HG03280 (cell line): ENCODE measurements around the gene HOXC13.

Experiments used
- ATAC-seq: cut with Tn5 transposase; IDR thresholded peaks from one replicate; pipeline ENCODE4 v1.9.1; 2021; ENCODE audit warnings: mild to moderate bottlenecking, moderate library complexity; ENCODE audit not compliant: unreplicated experiment

The HOXC13 gene, protein sequence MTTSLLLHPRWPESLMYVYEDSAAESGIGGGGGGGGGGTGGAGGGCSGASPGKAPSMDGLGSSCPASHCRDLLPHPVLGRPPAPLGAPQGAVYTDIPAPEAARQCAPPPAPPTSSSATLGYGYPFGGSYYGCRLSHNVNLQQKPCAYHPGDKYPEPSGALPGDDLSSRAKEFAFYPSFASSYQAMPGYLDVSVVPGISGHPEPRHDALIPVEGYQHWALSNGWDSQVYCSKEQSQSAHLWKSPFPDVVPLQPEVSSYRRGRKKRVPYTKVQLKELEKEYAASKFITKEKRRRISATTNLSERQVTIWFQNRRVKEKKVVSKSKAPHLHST

DNA sequence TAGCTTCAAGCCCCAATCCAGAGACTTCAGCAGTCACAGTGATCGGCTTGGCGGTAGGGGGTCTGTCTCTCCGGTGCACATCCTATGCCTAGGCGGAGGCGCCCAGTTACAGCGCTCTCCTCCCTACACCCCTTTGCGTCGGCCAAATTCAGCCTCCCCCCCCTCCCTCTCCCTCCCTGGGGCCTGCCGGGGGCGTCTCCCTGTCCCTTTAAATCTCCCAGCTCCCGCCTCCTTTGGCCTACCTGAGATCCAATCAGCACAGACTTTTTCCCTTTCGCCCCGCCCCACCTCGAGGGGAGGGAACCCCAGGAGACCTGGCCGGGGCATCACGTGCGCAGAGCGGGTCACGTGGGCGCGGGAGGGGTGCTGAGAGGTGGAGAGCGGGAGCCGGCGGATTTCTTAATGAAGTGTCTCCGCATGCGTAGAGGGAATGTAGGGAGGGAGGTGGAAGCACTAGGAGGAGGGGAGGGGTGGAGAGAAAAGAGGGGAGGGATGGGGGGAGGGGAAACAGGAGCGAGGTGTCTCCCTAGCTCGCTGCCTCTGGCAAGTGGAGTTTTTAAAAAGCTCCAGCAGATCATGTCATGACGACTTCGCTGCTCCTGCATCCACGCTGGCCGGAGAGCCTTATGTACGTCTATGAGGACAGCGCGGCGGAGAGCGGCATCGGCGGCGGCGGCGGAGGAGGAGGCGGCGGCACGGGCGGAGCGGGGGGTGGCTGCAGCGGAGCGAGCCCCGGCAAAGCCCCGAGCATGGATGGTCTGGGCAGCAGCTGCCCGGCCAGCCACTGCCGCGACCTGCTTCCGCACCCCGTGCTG lies at the start of gene HOXC13:
Gene HOXC13 (plus strand): TSS at position 506 of the 815 bp plus-strand sequence. CDS start 76 bp downstream, at position 582.
- no peak for ATAC-seq

DNA sequence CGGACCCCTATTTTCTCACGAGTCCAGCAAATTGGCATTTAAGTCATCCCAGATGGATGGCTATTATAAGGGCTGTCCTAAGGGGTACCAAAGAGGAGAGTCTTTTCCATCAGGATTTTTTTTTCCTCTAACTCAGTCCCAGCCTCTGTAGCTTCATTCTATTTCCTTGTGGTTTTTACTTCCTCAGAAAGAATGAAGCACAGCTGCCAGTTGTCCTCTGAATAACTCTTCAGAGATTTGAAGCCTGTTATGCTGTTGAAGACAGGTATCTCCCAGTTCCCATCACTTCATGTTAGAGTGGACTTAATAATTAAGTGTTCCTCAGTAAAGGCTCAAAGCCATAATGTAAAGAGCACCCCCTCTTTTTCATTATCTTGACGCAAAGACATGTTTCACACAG lies 48.5 kb upstream of the HOXC13 start:
- no peak for ATAC-seq

DNA sequence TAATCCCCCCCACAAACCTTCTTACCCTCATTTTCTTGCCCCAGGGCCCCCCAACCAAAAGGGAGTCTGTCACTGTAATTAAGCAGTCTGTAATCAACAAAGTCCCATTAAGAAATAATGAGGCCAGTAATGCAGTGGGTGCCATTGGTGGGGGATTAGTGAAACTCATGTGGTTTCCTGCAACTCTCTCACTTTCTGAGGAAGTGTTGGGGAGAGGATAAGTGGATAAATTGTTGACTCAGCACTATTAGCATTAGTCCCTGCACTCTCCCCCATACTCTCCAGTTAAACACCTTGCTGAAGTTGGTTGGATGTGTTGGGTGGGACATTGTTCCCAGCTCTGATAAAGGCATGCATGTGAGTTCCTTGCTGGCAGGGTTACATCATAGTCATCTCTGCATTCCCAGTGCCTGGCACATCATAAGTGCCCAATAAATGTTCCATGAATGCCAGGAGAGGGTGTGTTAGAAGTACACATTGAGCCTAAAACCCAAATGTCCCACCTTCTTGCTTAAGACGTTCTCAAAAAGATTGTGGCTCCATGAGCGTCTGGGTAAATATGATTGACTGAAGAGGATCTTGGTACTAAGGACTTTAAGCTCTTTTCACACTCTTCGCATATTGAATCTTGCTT lies 45.8 kb upstream of the HOXC13 start:
- ATAC-seq, result no peak

DNA sequence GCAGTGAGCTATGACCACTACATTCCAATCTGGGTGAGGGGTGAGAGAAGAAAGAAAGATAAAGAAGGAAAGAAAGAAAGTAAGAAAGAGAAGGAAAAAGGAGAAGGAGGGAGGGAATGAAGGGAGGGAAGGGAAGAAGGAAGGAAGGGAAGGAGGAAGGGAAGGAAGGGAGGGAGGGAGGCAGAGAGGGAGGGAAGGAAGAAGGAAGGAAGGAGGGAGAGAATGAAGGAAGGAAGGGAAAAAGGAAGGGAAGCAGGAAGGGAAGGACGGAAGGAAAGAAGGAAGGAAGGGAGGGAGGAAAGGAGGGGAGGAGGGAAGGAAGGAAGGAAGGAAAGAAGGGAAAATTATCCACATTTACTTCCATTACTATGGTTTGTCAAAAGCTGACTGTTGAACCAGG lies 39.4 kb upstream of the HOXC13 start:
- no peak for ATAC-seq

DNA sequence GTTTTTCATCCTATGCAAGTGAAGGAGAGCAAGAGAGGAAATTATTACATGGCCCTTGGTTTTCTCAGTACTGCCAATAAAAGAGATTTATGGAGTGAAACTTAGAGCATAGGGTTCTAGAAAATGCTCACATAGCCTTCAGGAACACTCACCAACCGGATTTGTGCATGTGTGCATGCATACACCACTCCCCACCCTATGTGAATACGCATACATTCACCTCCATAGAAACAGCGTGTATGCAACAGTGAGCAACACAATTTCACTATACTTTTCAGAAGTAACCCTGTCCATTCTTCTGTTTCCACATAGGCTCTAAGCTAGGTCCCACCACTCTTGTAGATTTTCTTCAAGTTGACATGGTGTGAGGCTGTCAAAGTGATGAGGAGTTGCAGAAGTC lies 31.5 kb upstream of the HOXC13 start:
- no peak for ATAC-seq

DNA sequence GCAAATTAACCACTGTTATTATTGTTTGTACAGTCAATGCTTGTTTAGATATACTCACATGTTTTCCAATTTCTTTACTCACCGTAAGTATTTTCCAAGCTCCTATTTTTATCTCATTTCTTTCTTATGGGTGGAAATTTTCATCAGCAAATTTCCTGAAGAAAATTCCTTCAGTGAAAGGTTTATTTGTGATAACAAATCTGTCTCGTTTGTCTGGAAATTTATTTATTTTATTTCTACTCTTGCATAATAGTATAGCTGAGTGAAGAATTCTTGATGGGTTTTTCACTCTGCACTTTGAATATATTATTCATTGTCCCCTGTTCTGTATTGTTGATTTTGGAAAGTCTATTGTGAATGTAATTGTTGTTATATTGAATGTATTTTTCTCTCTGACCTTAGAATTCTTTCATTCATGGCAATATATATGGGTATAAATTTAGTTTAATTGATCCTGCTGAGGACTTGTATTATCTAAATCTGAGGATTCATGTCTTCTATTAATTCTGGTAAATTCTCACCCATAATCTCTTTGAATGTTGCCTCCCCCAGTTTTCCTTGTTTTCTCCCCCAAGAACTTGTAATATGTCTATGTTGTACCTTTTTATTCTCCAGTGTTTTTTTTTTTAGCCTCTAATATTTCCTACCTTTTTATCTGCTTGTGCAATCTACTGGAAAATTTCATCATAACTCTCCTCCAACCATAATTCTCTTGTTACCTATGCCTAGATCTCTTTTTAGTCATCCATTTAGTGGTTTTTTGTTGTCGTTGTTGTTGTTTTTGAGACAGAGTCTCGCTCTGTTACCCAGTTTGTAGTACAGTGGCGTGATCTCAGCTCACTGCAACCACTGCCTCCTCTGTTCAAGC lies 21.6 kb upstream of the HOXC13 start:
- ATAC-seq, result no peak

DNA sequence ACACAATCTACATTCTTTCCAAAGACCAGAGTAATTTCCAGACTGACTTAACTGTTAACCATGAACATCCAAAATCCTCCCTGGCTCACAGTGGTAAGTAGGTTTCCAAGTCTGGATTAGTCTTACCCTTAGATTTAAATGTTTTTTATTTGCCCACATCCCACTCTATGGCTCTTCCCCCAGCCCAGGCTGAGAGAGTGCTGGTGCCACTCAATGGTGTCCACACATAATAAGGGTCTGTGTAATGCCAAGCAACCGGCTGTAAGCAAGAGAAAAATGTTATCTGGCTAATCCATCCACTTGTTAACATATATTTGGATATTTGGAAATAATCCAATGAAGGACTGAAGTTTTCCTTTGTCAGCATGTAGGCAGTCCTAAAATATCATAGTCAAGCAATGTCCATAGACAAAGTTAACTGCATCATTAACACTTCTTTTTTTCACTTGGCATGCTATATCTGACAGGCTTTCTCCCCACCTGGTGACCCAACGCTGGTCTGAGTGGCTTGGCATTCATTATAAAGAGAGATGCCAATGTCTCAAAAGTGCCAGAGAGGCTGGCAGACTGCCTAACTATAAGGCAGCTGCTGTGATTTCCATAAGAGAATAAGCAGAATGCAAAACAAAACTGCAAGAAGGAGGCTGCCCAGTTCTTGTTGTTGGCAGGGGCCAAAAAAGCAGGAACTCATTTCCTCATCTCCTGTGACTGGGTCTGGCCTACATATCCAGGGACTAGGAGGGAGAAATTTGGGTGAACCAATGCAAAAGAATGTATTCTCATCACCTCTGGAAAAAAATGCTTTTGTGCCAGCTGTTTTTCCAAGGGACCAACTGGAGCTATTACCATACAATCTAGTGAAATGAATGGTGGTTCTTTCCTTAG lies 13.9 kb upstream of the HOXC13 start:
- no peak for ATAC-seq

DNA sequence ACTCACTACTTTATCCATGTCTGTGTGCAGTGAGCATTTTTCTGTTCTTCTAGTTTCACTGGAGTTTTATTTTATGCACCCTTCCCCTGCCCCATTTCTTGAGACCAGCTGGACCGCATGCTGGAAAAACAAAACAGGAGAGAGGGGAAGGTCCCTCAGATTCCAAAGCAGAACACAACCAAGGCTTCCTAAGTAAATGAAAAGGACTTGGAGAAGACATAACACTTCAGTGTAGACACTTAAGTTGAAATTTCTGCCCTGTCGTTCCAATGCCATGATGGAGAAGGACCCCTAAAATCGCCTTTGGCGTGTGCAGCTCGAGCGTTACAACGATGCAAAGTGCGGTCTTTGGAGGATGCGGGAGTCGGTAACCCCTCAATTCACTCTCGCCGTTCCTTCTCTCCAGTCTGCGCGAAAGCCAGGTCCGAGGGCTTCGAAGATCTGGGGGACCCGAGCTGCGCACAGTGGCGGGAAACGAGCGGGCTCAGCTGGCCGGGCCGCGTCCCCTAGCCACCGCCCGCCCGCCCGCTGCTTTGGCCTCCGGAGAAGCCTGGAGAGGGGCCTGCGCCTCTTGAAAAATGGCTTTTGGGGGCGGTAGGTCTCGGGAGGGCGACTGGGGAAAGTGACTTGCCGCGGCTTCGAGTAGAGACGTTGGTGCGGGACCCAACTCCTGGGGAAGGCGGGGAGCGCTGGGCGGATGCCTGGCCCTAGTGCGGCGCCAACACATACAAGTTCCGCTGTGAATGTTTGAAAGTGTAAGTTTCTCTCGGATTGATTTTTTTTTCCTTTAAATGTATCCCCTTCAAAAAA lies 11.2 kb upstream of the HOXC13 start:
- ATAC-seq, result no peak

DNA sequence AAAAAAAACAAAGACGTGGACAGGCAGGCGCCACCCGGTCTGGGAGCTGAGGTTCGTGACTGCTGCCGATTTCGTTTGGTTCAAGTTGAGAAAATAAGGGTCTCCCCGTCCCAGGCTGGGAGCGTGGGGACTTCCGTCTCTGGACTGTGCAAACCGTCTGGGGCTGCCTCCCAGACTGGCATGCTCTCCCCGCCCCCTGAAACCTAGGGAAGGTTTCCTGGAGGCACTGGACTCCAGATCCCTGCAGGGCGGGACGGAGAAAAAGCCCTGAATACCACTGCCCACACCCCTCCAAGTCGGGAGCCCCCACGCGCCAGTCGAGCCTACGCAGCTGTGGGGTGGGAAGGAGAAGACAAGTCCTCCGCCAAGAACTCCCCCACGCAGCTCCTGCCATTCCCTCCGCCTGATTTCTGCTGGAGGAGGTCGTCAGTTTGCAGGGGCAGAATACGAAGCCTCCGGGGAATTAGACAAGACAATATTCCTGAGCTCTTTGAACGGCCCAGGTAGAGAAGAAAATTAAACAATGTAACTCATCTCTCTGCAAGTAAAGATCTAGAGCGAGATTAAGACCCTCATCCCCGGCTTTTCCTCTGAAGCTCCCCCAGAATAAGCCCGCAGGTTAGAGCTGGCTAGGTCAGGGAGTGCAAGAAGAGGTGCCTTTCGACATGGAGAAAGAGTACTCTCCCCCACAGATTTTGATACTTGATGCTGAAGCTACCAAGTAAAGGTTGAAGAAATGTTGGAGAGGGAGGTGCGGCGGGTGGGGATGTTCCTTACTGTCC lies 10.4 kb upstream of the HOXC13 start:
- ATAC-seq, result no peak

DNA sequence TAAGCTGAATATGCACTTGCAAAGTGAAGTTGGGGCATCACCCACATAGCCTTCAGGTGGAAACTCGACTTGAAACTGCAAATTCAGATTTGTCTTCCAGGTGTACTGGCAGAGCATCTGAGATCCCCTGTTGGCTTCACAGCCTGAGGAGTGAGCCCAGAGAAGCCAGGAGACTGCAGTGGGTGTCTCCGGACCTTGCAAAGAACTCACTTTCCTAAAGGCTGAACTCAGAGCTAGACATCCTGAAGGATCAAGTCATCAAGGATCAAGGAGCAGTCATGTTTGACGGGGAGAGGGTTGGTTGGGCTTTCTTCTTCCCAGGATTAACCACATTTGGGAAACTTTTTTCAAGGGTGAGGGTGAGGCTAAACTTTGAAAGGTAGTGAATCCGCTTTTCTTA lies 9.1 kb upstream of the HOXC13 start:
- no peak for ATAC-seq

DNA sequence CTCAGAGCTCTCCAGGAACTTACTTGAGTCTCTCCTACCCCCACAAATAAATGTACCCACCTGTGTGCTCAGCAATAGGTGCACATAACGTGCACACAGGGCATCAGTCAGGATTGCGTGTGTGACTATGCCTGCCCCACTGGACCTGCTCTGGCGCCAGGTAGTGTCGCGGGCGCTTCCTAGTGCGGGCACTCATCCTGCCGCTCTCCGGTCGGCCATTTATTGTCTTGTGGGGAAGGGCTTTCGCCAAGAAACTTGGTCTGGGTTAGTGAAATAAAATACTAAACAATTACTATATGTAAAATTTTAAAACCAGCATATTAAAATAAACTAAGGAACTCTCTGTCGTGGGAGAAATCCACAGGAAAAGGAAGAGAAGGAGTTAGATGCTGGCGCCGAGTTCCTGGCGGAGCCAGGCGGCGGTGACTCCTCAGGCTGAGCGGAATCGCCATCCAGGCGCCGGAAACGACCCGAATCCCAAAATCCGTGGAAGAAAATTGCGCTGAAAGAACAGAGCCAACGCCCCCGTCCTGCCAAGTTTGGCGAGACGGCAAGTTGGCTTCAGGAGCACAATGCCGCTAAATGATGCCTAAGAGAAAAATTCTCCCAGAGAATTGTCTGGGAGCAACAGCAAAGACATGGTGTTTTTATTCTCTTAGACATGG lies 7.9 kb upstream of the HOXC13 start:
- no peak for ATAC-seq

DNA sequence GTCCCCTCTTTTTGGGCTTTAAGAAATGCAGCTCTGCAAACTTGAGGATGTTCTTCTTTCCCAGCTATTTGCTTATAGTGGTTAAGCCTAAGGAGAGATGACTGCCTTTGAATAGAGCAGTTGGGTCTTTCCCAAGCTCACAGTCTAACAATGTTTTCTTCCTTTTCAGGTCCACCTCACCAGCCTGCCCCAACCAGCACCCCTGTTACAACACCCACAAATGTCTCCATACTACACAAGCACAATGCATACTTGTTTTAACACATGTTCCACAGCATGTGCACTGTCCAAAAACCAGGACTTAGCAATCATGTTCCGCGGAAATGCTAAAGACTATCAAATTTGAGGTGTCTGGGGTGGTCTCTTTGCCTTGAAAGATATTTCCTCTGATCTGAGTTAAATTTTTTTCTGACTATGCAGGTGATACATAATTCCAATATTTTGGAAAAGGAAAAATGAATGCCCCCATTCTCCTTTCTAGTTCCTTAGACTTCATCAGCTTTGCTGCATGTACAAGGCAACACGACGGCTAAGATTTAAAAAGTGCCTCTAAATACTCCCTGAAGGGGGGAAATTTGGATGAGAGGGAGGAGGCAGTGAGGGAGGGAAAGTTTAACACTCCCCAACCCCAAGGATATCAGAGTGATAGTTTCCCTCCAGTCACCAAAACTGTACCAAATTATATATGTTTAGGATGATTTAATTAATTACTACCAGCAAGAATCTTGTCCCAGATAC lies 6.6 kb upstream of the HOXC13 start:
- no peak for ATAC-seq

DNA sequence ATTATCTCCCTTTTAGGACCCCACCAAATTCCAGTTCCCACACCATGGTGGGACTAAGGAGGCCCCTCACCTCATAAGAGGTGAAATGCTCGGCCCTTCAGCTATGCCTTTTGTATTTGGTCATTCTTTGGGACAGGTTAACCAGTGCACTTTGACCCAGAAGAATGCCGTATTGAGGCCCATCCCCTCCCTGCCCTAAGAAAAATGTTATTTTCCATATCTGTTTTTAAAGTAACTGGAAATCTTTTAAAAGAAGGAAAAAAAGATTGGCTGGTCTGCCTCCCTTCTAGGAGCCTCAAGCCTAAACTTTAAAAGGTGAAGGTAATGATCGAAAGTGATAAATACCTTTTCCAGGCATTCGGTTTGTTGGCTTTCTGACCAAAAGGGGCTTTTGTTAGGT lies 5.7 kb upstream of the HOXC13 start:
- ATAC-seq, result no peak

DNA sequence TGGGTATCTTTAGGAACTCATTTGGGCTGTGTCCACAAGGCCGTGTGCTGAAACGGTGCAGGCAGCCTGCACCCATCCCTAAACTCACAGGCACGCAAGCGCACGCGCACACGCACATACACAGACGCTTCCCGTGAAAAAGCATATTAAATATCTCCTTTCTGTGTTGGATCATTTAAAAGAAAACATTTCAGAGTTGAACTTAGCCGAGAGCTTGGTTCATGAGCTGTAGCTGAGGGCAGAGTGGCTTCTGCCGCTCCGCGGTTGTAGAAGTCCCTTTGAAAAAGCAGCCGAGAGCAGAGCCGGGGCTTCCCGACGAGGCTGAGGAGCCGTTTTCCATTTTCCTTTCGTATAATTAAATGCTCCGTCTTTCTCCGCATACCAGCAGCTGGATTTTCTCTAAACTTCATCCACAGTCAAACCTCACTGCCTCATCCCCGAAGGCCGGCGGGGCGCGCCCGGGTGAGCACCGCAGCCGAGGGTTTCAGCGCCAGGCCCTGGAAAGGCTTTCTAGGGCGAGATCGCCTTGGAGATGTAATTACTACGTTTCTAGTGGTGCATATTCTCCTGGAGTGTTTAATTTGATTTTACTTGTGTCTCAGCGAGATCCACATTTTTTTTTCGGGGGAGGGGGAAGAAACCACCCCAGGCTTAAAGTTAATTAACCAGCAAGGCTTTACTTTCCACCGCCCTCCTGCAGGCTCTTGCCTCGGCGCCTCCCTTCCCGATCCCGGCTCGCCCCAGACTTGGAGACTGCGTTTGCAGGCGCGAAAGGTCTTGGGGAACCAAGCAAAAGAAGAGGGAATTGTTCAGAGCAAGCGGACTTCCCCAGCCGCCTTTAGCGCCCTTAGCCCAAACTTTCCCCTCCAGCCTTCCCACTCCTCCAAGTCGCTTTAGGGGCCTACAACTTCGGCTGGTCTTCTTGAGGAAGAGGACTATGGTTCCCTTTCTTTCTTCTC lies 3.0 kb upstream of the HOXC13 start:
- ATAC-seq, result no peak

DNA sequence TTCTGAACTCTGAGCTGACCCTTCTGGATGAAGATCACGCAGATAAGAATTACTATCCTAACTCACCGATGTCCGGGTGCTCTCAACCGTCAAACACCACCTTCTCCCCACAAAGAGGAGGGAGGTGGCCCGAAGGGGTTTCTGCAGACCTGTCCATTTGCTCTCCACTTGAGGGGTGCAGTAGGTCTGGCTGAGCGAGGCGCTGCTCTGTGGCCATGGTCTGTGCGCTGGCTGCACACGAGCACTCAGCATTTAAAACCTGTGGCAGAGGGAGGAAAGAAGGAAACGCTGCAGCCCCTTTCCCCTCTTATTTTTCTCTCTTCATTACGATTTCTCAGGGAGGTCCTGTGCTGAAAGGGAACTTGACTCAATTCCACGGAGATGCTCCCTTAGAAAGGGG lies 1.5 kb upstream of the HOXC13 start:
- no peak for ATAC-seq
